IMR-90 (cell line): ENCODE data around the gene PKIG. TPM values are rescaled to one million over a fixed set of nuclear protein-coding genes. Genes with fewer than 3 reads are reported as not detected.

Experiments
- ATAC-seq: fragments of 200-7000 bp; cut with Tn5 transposase; 2 replicates; pipeline ENCODE4 v1.9.1; 2020; ENCODE audit warnings: low read depth, mild to moderate bottlenecking, moderate library complexity
- BruUV-seq: library from RNA; stranded (reverse); fragments of 400-500 nt; replicated peaks from 2 replicates; lab custom pipeline; 2021; lab: Mats Ljungman, UMichigan
- CTCF ChIA-PET: fragments of 300-600 bp; formaldehyde crosslinking; extraction: SDS; loops from one replicate; lab custom pipeline; 2021; ENCODE audit warnings: antibody characterized with exemption; lab: Yijun Ruan, JAX
- POLR2A ChIA-PET: fragments of 300-600 bp; sonication (Branson Sonifier 250); formaldehyde crosslinking; loops from one replicate; lab custom pipeline; 2022; ENCODE audit warnings: antibody characterized with exemption; ENCODE audit not compliant: unreplicated experiment; lab: Charles Lee
- DNase-seq: peaks from one replicate; pipeline ENCODE4 v3.0.0; 2013
- H2AFZ ChIP-seq: replicated peaks from 2 replicates; pipeline ENCODE3; 2013; ENCODE audit warnings: low read length, mild to moderate bottlenecking; ENCODE audit not compliant: poor library complexity
- H2AK5ac ChIP-seq: 2 replicates; pipeline ENCODE4 v1.6.1; 2013; ENCODE audit warnings: low read depth, low read length, inconsistent platforms
- H2AK9ac ChIP-seq: replicated peaks from 2 replicates; pipeline ENCODE3; 2013; ENCODE audit warnings: mild to moderate bottlenecking, low read depth, low read length, moderate library complexity; ENCODE audit not compliant: poor library complexity
- H2BK120ac ChIP-seq: 2 replicates; pipeline ENCODE4 v1.6.1; 2013; ENCODE audit warnings: low read depth, low read length, inconsistent platforms
- H2BK15ac ChIP-seq: 3 replicates; pipeline ENCODE4 v1.6.1; 2013; ENCODE audit warnings: low read depth, low read length, inconsistent platforms
- H2BK20ac ChIP-seq: 2 replicates; pipeline ENCODE4 v1.6.1; 2013; ENCODE audit warnings: low read depth, mild to moderate bottlenecking, inconsistent platforms, low read length, moderate library complexity
- H2BK5ac ChIP-seq: 2 replicates; pipeline ENCODE4 v1.6.1; 2013; ENCODE audit warnings: mild to moderate bottlenecking, low read depth, low read length, inconsistent platforms; ENCODE audit not compliant: poor library complexity, severe bottlenecking
- H3K14ac ChIP-seq: replicated peaks from 2 replicates; pipeline ENCODE4 v1.6.1; 2013; ENCODE audit warnings: low read depth, low read length, inconsistent platforms
- H3K18ac ChIP-seq: 2 replicates; pipeline ENCODE4 v1.6.1; 2013; ENCODE audit warnings: low read depth, low read length, control low read depth
- H3K23ac ChIP-seq: 2 replicates; pipeline ENCODE4 v1.6.1; 2013; ENCODE audit warnings: low read depth, low read length, inconsistent platforms
- H3K27ac ChIP-seq: 2 replicates; pipeline ENCODE4 v1.5.1; 2013; ENCODE audit warnings: mild to moderate bottlenecking, control low read depth, low read length; ENCODE audit not compliant: insufficient read depth
- H3K27me3 ChIP-seq: 2 replicates; pipeline ENCODE4 v1.6.1; 2013; ENCODE audit warnings: low read length; ENCODE audit not compliant: control insufficient read depth, insufficient read depth
- H3K36me3 ChIP-seq: 2 replicates; pipeline ENCODE4 v1.6.1; 2013; ENCODE audit warnings: low read length, mixed read lengths; ENCODE audit not compliant: control insufficient read depth, insufficient read depth
- H3K4ac ChIP-seq: 2 replicates; pipeline ENCODE4 v1.6.1; 2013; ENCODE audit warnings: low read depth, low read length, inconsistent platforms
- H3K4me1 ChIP-seq: 2 replicates; pipeline ENCODE4 v1.6.1; 2013; ENCODE audit warnings: low read length, mixed read lengths; ENCODE audit not compliant: control insufficient read depth, insufficient read depth
- H3K4me2 ChIP-seq: 2 replicates; pipeline ENCODE4 v1.6.1; 2013; ENCODE audit warnings: low read depth, mild to moderate bottlenecking, control low read depth, low read length, moderate library complexity
- H3K4me3 ChIP-seq: 2 replicates; pipeline ENCODE4 v1.5.1; 2013; ENCODE audit warnings: low read depth, mild to moderate bottlenecking, control low read depth, low read length, moderate library complexity; ENCODE audit not compliant: insufficient read depth
- H3K56ac ChIP-seq: 2 replicates; pipeline ENCODE4 v1.6.1; 2013; ENCODE audit warnings: low read length, inconsistent platforms; ENCODE audit not compliant: insufficient read depth; ENCODE audit errors: extremely low read depth
- H3K79me1 ChIP-seq, 2 experiments: 2 replicates each; pipeline ENCODE4 v1.6.1; 2013; ENCODE audit warnings: low read length in 2 of 2, inconsistent platforms in 1 of 2, low read depth in 1 of 2
- H3K9ac ChIP-seq: 2 replicates; pipeline ENCODE4 v1.6.1; 2013; ENCODE audit warnings: low read depth, low read length, control low read depth
- H3K9me1 ChIP-seq: 2 replicates; pipeline ENCODE4 v1.6.1; 2013; ENCODE audit warnings: low read length, inconsistent platforms; ENCODE audit not compliant: insufficient read depth
- H3K9me3 ChIP-seq: 2 replicates; pipeline ENCODE4 v1.6.1; 2013; ENCODE audit warnings: low read length; ENCODE audit not compliant: control insufficient read depth, insufficient read depth
- H4K20me1 ChIP-seq: 2 replicates; pipeline ENCODE4 v1.6.1; 2013; ENCODE audit warnings: low read length, inconsistent platforms; ENCODE audit not compliant: insufficient read depth
- H4K5ac ChIP-seq: 2 replicates; pipeline ENCODE4 v1.6.1; 2013; ENCODE audit warnings: mild to moderate bottlenecking, low read depth, low read length, control low read depth
- H4K8ac ChIP-seq, 2 experiments: 2 replicates each; pipeline ENCODE4 v1.6.1; 2013; ENCODE audit warnings: low read depth in 2 of 2, low read length in 2 of 2, control low read depth in 1 of 2, inconsistent platforms in 1 of 2
- H4K91ac ChIP-seq: 2 replicates; pipeline ENCODE4 v1.6.1; 2013; ENCODE audit warnings: low read depth, low read length, inconsistent platforms; ENCODE audit not compliant: insufficient read depth
- CHD1 ChIP-seq: IDR thresholded peaks from 2 replicates; pipeline ENCODE4 v1.6.1; 2012; ENCODE audit warnings: low read depth, low read length, improper control_type of control experiment
- MAFK ChIP-seq: IDR thresholded peaks from 2 replicates; pipeline ENCODE4 v1.6.1; 2012; ENCODE audit warnings: low read depth, low read length, improper control_type of control experiment
- MXI1 ChIP-seq: IDR thresholded peaks from 2 replicates; pipeline ENCODE4 v1.6.1; 2012; ENCODE audit warnings: low read depth, mild to moderate bottlenecking, low read length, moderate library complexity, borderline replicate concordance
- RFX5 ChIP-seq: IDR thresholded peaks from 2 replicates; pipeline ENCODE4 v1.8.0; 2012; ENCODE audit warnings: low read depth, mild to moderate bottlenecking, low read length, moderate library complexity
- WGBS, 2 experiments: methylation state at CpG; one replicate each; pipeline versions ENCODE4 v1.1.5 to v1.1.7; 2013; ENCODE audit warnings: missing lambda C conversion rate in 2 of 2; ENCODE audit not compliant: insufficient read length in 1 of 2; ENCODE audit errors: extremely low coverage in 2 of 2; 5-methylcytosine and 5-hydroxymethylcytosine counted together
- dilution Hi-C: fragments of 300-500 bp; cut with HindIII; formaldehyde crosslinking; loops from one replicate; pipeline ENCODE4 v1.14.3; 2018; ENCODE audit warnings: low sequenced_read_pairs; ENCODE audit not compliant: unreplicated experiment
- in situ Hi-C: fragments of 300-500 bp; cut with MboI; formaldehyde crosslinking; loops from 3 replicates; pipeline ENCODE4 v1.14.3; 2019; ENCODE audit warnings: low sequenced_read_pairs, inconsistent platforms, mixed read lengths
- intact Hi-C: fragments of 100-400 bp; cut with micrococcal nuclease; formaldehyde crosslinking; loops from 2 replicates; pipeline ENCODE4 v1.10.0; 2022
- polyA plus RNA-seq, 3 experiments: library from polyadenylated mRNA; depleted of rRNA; stranded (reverse); fragments of >200 nt; gene quantifications; 2 replicates each; pipeline ENCODE4 v1.2.3, GENCODE V29; 2012; ENCODE audit warnings: low replicate concordance in 1 of 3
- total RNA-seq: library from RNA; depleted of rRNA; stranded (reverse); fragments of >200 nt; gene quantifications from 2 replicates; pipeline ENCODE4 v1.2.3, GENCODE V29; 2012
- TF ChIP-seq, protein P1 (sequence below): fragments of 150-350 bp; IDR thresholded peaks from 2 replicates; pipeline ENCODE4 v1.6.1; 2017; ENCODE audit warnings: mild to moderate bottlenecking, antibody characterized with exemption, low read length, low read depth
- TF ChIP-seq, protein P2 (sequence below): conservative IDR thresholded peaks from 2 replicates; pipeline ENCODE4 v1.5.1; 2012; ENCODE audit warnings: mild to moderate bottlenecking, low read depth, low read length, improper control_type of control experiment
- TF ChIP-seq, protein P3 (sequence below): fragments of 150-350 bp; IDR thresholded peaks from 2 replicates; pipeline ENCODE4 v1.6.1; 2016; ENCODE audit warnings: low read depth, mild to moderate bottlenecking, low read length, moderate library complexity, borderline replicate concordance

The PKIG gene
- total and polyA plus RNA-seq, 2 of the 4 experiments (the other 2 are of a cell fraction), result 78.3 to 89.6 TPM

- POLR2A ChIA-PET, result no interaction called here
- Histone ChIP-seq H3K4me2 (no peak overlapping the region), H4K5ac (no peak overlapping the region), H3K56ac (no peak overlapping the region), H2BK15ac (no peak overlapping the region), H3K9me3 (peaks cover 3% of the 10 kb centered on the region), H3K79me1 (no peaks in the 10 kb centered on the region), H3K4me3 (no peak overlapping the region), H3K4ac (no peak overlapping the region), H2AFZ (no peak overlapping the region), H3K14ac (no peak overlapping the region), H4K8ac (no peak overlapping the region), H3K27ac (no peak overlapping the region), H3K36me3 (0 out of 2 replicates have a peak, but pooled peaks cover 2% of the 10 kb centered on the region), H2BK5ac (no peak overlapping the region), H4K91ac (no peak overlapping the region), H4K20me1 (no peaks in the 10 kb centered on the region), H3K18ac (no peak overlapping the region), H3K9ac (no peak overlapping the region), H2BK20ac (no peak overlapping the region), H2AK9ac (no peak overlapping the region), H3K4me1 (no peaks in the 10 kb centered on the region), H3K9me1 (no peaks in the 10 kb centered on the region), H2AK5ac (no peak overlapping the region), H2BK120ac (no peak overlapping the region), H3K27me3 (no peaks in the 10 kb centered on the region), H3K23ac (no peak overlapping the region)
- DNase-seq (no peak), ATAC-seq (no peak)
- dilution Hi-C loops, result no loop called here
- TF ChIP-seq, protein P1, sequence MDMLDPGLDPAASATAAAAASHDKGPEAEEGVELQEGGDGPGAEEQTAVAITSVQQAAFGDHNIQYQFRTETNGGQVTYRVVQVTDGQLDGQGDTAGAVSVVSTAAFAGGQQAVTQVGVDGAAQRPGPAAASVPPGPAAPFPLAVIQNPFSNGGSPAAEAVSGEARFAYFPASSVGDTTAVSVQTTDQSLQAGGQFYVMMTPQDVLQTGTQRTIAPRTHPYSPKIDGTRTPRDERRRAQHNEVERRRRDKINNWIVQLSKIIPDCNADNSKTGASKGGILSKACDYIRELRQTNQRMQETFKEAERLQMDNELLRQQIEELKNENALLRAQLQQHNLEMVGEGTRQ, result no peak
- TF ChIP-seq, protein P2, sequence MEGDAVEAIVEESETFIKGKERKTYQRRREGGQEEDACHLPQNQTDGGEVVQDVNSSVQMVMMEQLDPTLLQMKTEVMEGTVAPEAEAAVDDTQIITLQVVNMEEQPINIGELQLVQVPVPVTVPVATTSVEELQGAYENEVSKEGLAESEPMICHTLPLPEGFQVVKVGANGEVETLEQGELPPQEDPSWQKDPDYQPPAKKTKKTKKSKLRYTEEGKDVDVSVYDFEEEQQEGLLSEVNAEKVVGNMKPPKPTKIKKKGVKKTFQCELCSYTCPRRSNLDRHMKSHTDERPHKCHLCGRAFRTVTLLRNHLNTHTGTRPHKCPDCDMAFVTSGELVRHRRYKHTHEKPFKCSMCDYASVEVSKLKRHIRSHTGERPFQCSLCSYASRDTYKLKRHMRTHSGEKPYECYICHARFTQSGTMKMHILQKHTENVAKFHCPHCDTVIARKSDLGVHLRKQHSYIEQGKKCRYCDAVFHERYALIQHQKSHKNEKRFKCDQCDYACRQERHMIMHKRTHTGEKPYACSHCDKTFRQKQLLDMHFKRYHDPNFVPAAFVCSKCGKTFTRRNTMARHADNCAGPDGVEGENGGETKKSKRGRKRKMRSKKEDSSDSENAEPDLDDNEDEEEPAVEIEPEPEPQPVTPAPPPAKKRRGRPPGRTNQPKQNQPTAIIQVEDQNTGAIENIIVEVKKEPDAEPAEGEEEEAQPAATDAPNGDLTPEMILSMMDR, result no peak
- no peak for TF ChIP-seq RFX5
- no peak for TF ChIP-seq MAFK
- TF ChIP-seq, protein P3, sequence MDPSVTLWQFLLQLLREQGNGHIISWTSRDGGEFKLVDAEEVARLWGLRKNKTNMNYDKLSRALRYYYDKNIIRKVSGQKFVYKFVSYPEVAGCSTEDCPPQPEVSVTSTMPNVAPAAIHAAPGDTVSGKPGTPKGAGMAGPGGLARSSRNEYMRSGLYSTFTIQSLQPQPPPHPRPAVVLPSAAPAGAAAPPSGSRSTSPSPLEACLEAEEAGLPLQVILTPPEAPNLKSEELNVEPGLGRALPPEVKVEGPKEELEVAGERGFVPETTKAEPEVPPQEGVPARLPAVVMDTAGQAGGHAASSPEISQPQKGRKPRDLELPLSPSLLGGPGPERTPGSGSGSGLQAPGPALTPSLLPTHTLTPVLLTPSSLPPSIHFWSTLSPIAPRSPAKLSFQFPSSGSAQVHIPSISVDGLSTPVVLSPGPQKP, result no peak
- TF ChIP-seq CHD1, result no peak
- TF ChIP-seq MXI1, result no peak
- CTCF ChIA-PET, result no interaction called here
- intact Hi-C loops, result no loop called here
- no TSS peak for BruUV-seq
- in situ Hi-C loops, result no loop called here
- WGBS, 2 experiments, result no CpG with 5 or more reads among the region's 4 CpGs
These were observed 53.5 kb downstream of the PKIG start for GRCh38 chr20:44635877-44636276.
